ENCODE results near the gene IL17B. TPM values are rescaled to one million over a fixed set of nuclear protein-coding genes. Genes with fewer than 3 reads are reported as not detected.

IL17B gene
- total and polyA plus RNA-seq, 2 of the 8 experiments (the other 6 are each of a cell fraction or from before 2014, with no cell fraction given): 0.18 TPM; not detected in 1

GRCh38 chr5:149358868-149359495 is 20.1 kb downstream of the IL17B start:
- POLR2A ChIA-PET (ENCODE audit: partially characterized antibody): interaction anchor here (3.3 to 5.8 kb wide), 2 partner anchors 13 kb away, joined by 16 to 72 read pairs; partner anchors contain the start of gene GRPEL2
- H2AFZ ChIP-seq (ENCODE audit: low read length): no peak overlapping the region
- H4K8ac ChIP-seq (ENCODE audit: extremely low read depth, insufficient read depth, low read length): no peak overlapping the region
- H3K4me3 ChIP-seq (ENCODE audit: extremely low read depth in 1 of 4, insufficient read depth in 2 of 4, low read depth in 3 of 4, low read length in 4 of 4): peak overlapping the region in 2 of 4 experiments; percentile 68 to 87; a peak in 3 of 8 replicates
- 93% methylated on average over 8 of the region's 8 CpGs; no CpG with 5 or more reads in 1 of the 2 experiments for WGBS, 2 experiments (ENCODE audit: extremely low coverage in 1 of 2, insufficient coverage in 1 of 2, insufficient read length in 1 of 2, insufficient replicate concordance in 2 of 2, low coverage in 1 of 2, low lambda C conversion rate in 2 of 2, missing lambda C conversion rate in 1 of 2)
- no peaks in the 10 kb centered on the region; a peak in 1 of 7 replicates for H3K27me3 ChIP-seq (replicated peaks in 1 of 4; ENCODE audit: control insufficient read depth in 3 of 4, extremely low read depth in 1 of 4, insufficient read depth in 3 of 4, low read length in 3 of 4)
- no peak overlapping the region for H2BK5ac ChIP-seq (ENCODE audit: low read depth, low read length)
- H2BK120ac ChIP-seq (replicated peaks; ENCODE audit: low read depth, low read length): no peak overlapping the region
- H3K79me1 ChIP-seq (ENCODE audit: low read depth, low read length): peaks cover 8% of the 10 kb centered on the region
- H4K20me1 ChIP-seq (replicated peaks in 1 of 2; ENCODE audit: control insufficient read depth in 1 of 2, insufficient read depth in 2 of 2, low read length in 2 of 2): peaks cover 0 to 11% of the 10 kb centered on the region in 2 experiments
- no peak overlapping the region for H3K23ac ChIP-seq (ENCODE audit: insufficient read length)
- peak overlapping the region; percentile 86 to 88; a peak in 3 of 4 replicates for H3K4me2 ChIP-seq (ENCODE audit: insufficient read depth in 1 of 2, low read depth in 2 of 2, low read length in 2 of 2)
- 0 out of 4 replicates have a peak, but pooled peaks cover 0 to 5% of the 10 kb centered on the region in 2 experiments for H3K79me2 ChIP-seq (ENCODE audit: control insufficient read depth in 1 of 2, insufficient read depth in 2 of 2, low read length in 2 of 2)
- H3K4ac ChIP-seq (replicated peaks; ENCODE audit: insufficient read length, low read depth, low read length): no peak overlapping the region
- H2BK12ac ChIP-seq (ENCODE audit: low read depth, low read length): no peak overlapping the region
- H3K56ac ChIP-seq (replicated peaks; ENCODE audit: insufficient read length, low read depth, low read length): no peak overlapping the region
- FAIRE-seq: no peak
- no peaks in the 10 kb centered on the region for H3K9me3 ChIP-seq (ENCODE audit: insufficient read depth in 2 of 2, low read depth in 1 of 2, low read length in 1 of 2)
- H3K18ac ChIP-seq (ENCODE audit: extremely low read depth, low read length): no peak overlapping the region
- no peak overlapping the region for H3K27ac ChIP-seq (ENCODE audit: low read depth, low read length)
- peaks cover 6% of the 10 kb centered on the region; the same call in 1 of the 2 replicates for H3K23me2 ChIP-seq (ENCODE audit: low read depth, low read length)
- peaks cover 0 to 6% (median 2%) of the 10 kb centered on the region in 4 experiments; a peak in 5 of 7 replicates for H3K4me1 ChIP-seq (replicated peaks in 1 of 4; ENCODE audit: control insufficient read depth in 3 of 4, insufficient read depth in 4 of 4, low read length in 3 of 4)
- H2BK15ac ChIP-seq (ENCODE audit: low read length): no peak overlapping the region
- no peak overlapping the region for H4K5ac ChIP-seq (ENCODE audit: insufficient read length, low read depth, low read length)
- no peak for DNase-seq (ENCODE audit: low read depth in 1 of 2, low spot score in 2 of 2)
- no peak overlapping the region for H3K9ac ChIP-seq (replicated peaks in 1 of 4; ENCODE audit: extremely low read depth in 1 of 4, low read depth in 3 of 4, low read length in 3 of 4)
- peaks cover 2 to 15% (median 3%) of the 10 kb centered on the region in 4 experiments; a peak in 6 of 8 replicates for H3K36me3 ChIP-seq (ENCODE audit: control insufficient read depth in 2 of 4, insufficient read depth in 4 of 4, low read length in 3 of 4)
- H2AK5ac ChIP-seq (ENCODE audit: low read depth, low read length): no peak overlapping the region
- H4K91ac ChIP-seq (replicated peaks; ENCODE audit: insufficient read length, low read length): no peak overlapping the region
- no peak overlapping the region for H3K14ac ChIP-seq (ENCODE audit: insufficient read length)
- no peak overlapping the region for H2BK20ac ChIP-seq (ENCODE audit: low read length)
- CTCF ChIA-PET (ENCODE audit: partially characterized antibody): interaction anchor here (0.8 to 46.1 kb wide), 2 partner anchors 79 to 83 kb away, joined by 3 to 1310 read pairs; no protein-coding TSS in a partner anchor
- TF ChIP-seq CBX5 (IDR thresholded peaks at IDR 0.05; ENCODE audit: low read depth, low read length) (no peak), TAF7 (optimal IDR thresholded peaks at IDR 0.05; ENCODE audit: borderline replicate concordance, low read depth, low read length) (no peak), SP4 (IDR thresholded peaks at IDR 0.05; ENCODE audit: low read length) (no peak), SRF (IDR thresholded peaks at IDR 0.05; ENCODE audit: low read depth, low read length) (no peak), JUN (IDR thresholded peaks at IDR 0.05; ENCODE audit: low read depth, low read length) (no peak), CEBPB (IDR thresholded peaks at IDR 0.05; ENCODE audit: low read depth, low read length) (no peak), EZH2 (IDR thresholded peaks at IDR 0.05; ENCODE audit: low read depth, low read length, severe bottlenecking) (no peak), POLR2A (IDR thresholded peaks at IDR 0.05; ENCODE audit: control extremely low read depth in 1 of 2, low read depth in 2 of 2, low read length in 2 of 2) (no peak), CREB1 (IDR thresholded peaks at IDR 0.05) (no peak), CBX8 (IDR thresholded peaks at IDR 0.05; ENCODE audit: borderline replicate concordance, low read depth, low read length) (no peak), TCF12 (IDR thresholded peaks at IDR 0.05; ENCODE audit: low read depth, low read length) (no peak), HDAC2 (IDR thresholded peaks at IDR 0.05; ENCODE audit: borderline replicate concordance in 1 of 2, low read depth in 2 of 2, low read length in 2 of 2) (no peak), NANOG (IDR thresholded peaks at IDR 0.05; ENCODE audit: insufficient read depth, low read depth, low read length, poor library complexity, severe bottlenecking) (no peak), YY1 (IDR thresholded peaks at IDR 0.05; ENCODE audit: low read depth, low read length) (no peak)

Data from H1 (cell line).